HG02798 (cell line): ENCODE measurements around the gene TAC1.
"Not testable (repeated sequence)": the region's sequence is repeated elsewhere in the genome, so short reads cannot be mapped to it uniquely, and the experiment has no call there.

Experiments
- ATAC-seq: cut with Tn5 transposase; IDR thresholded peaks from one replicate; pipeline ENCODE4 v1.9.1; 2021; ENCODE audit warnings: mild to moderate bottlenecking; ENCODE audit not compliant: unreplicated experiment, poor library complexity

The TAC1 gene, protein sequence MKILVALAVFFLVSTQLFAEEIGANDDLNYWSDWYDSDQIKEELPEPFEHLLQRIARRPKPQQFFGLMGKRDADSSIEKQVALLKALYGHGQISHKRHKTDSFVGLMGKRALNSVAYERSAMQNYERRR

DNA sequence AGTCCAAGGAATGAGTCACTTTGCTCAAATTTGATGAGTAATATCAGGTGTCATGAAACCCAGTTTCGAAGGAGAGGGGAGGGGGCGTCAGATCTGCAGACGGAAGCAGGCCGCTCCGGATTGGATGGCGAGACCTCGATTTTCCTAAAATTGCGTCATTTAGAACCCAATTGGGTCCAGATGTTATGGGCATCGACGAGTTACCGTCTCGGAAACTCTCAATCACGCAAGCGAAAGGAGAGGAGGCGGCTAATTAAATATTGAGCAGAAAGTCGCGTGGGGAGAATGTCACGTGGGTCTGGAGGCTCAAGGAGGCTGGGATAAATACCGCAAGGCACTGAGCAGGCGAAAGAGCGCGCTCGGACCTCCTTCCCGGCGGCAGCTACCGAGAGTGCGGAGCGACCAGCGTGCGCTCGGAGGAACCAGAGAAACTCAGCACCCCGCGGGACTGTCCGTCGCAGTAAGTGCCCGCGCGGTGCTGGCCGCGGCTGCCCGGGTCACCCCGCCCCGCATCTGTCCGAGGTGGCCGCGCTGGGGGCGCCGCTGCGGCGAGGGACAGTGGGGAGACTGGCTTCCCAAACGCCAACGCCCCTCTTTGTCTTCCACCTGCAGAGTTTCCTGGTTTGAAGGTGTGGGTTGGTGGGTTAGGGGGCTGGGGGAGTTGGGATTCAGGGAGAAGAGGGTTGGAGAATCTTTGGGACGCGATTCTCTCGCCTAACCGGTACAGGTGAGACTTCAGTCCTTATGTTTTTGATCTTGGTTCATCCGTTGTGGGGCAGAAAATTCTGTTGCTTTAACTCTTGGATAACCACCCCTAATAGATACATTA lies at the start of gene TAC1:
TSS of gene TAC1 (plus strand) at position 351 of the 829 bp plus-strand sequence. CDS start 527 bp downstream, outside the sequence.
- no peak for ATAC-seq

DNA sequence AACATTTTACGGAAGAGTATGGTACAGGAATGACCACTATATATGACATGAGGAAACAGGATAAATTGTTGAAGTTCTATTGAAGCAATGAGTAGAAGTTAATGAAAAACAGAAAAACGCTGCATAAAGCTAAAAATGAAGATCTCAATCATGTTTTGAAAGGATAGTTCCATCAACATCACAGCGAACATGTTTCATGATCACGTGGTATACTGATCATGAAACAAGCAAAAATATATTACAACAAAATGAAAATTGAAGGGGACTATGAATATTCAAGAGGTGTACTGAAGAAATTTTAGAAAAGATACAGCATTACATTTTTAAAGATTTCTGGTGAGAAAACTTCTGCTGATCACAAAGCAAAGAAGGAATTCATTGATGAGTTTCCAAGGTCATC lies 45.9 kb upstream of the TAC1 start:
- ATAC-seq = no peak

DNA sequence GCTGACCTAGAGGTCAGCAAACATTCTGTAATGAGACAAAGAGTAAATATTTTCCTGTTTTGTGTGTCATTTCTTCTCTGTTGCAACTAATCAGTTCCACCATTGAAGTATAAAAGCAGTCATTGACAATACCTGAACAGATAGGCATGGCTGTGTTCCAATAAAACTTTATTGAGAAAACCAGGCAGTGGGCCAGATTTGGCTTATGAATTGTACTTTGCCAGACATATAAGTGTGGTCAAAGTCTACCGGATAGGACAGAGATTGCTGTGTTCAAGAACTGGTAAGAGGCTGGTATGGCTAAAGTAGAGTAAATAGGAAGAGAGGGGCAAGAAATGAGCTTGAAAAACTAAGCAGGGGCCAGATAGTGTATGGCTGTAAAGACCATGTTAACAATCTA lies 38.3 kb upstream of the TAC1 start:
- no peak for ATAC-seq

DNA sequence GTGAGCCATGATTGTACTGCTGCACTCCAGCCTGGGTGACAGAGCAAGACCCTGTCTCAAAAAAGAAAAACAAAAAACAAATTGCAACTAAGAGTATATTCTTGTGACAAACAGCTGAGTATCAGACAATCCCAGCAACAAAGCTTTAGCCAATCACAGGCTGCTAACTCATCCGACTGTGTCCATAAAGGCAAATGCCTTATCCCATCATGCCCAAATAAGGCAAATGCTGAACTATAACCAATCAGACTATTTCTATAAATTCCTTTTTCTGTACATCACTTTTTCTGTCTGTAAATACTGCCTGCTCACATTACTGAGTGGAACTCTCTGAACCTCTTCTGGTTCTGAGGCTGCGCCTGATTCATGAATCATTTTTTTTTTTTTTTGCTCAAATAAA lies 37.5 kb upstream of the TAC1 start:
- no peak for ATAC-seq

DNA sequence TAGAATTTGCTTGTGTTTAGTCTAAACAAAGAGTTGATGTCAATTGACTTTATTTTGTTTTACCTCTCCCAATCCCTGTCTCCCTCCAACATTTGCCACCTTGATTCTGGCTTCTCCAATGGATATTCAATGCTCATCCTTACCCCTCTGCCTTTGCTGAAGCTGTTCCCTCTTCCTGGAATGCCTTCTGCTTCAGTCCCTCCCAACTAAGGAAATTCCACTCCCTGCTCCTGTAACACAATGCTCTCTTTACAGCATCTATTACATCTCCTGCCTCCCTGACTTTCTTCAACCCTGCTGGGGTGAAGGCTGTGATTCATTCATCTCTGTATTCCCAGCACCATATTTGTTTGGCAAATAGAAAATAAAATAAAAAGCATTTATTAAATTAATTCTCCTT lies 34.5 kb upstream of the TAC1 start:
- ATAC-seq = no peak

DNA sequence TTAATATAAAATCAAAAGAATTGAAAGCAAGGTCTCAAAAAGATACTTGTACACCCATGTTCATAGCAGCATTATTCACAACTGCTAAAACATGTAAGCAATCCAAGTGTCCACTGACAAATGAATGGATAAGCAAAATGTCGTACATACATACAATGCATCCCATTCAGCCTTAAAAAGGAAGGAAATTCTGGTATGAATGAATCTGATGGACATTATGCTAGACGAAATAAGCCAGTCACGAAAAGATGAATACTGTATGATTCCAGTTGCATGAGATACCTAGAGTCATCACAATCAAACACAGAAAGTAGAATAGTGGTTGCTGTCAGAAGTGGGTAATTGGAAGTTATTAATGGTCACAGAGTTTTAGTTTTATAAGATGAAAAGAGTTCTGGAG lies 9.5 kb upstream of the TAC1 start:
- no peak for ATAC-seq

DNA sequence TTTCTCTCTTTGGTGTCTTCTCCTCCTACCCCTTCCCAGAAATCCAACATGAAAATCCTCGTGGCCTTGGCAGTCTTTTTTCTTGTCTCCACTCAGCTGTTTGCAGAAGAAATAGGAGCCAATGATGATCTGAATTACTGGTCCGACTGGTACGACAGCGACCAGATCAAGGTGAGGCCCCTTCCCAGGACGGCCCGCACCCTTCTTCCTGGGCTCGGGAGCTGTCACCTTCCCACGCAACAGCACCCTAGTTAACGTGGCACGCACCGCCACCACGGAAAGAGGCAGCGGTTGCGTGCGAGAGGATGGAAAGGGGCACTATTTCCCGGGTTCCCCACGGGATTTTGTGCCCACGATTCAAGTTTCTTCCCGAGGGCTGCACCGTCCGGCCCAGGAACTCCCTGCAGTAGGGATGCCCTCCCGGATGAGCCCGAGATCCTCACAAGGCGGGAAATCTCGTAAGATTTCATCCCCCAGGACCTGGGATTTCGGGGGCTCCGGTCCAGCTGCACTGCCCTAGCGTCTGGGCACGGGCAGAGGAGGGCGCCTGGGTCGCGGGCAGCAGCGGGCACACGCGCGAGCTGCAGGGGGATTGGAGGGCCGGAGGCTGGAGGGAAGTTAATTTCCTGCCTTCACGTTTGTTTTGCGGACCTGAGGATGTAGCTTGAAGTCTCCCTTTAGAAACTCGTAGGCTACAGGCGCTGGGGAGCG lies 834 bp downstream of the TAC1 start:
- ATAC-seq = no peak

DNA sequence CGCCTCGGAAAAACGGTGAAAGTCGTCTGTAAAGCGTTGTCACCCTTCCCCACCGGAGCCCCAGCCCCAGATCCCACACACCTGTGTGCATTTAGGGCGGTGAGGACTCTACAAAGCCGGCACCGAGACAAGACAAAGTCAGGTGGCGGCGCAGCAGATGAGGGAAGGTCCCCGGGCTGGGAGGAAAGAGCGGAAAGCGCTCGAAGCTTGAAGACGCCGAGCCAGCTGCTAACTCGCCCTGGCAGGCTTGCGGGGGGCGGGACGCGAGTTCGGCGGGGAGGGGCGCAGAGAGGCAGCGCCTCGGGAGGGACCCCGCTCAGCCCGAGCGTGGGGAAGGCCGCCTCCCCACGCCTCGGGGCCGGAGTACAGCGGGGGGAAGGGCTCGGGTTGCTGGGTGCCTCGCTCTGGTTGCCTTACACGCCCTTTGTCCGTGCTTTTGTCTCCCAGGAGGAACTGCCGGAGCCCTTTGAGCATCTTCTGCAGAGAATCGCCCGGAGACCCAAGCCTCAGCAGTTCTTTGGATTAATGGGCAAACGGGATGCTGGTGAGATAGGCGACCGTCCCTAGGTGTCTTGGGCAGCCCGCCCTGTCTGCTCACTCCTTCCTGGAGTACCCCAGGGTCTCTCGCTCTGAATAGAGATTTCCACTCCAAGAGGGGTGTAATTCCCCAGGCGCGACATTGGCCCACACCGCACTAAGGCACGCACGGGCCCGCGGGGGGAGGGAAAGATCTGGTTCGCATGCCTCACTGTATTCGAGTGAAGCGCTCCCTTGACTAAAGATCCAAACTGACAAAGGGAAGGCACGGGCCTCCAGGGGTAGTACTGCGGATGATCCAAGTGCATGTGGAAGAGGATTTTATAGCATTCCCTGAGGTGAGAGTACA lies 1.6 kb downstream of the TAC1 start:
- no peak for ATAC-seq

DNA sequence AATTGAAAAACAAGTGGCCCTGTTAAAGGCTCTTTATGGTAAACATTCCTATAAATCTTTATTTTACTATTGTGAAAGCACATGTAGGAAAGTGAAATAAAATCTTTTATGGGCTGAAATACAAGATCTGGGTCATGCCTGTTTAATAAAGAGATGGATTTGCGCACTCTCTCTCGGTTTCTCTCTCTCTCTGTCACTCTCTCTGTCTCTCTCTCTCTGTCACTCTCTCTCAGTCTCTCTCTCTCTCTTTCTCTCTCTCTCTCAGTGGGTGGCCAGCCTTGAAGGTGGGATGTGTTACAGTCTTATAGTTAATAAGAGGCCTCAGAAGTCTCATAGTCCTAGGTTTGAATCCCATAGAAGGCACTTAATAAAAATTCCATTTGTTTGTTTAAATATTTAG lies 2.4 kb downstream of the TAC1 start:
- ATAC-seq = no peak

DNA sequence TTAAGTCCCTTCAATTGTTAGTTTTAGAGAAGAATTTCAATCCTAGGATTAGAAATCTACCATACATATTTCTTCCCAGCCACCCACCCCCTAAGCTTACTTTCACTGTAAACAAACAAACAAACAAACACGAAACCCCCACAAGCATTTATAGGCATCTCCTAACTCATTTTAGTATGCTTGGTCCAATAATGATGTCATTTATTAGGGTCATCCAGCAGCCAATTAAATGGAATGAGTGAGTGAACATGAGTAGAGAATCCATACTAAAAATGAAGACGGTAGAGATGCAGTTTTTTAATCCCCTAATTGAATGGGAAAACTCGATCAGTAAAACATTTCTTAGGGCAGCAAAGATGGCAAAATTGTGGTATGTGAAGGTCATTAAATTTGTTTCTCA lies 3.2 kb downstream of the TAC1 start:
- no peak for ATAC-seq

DNA sequence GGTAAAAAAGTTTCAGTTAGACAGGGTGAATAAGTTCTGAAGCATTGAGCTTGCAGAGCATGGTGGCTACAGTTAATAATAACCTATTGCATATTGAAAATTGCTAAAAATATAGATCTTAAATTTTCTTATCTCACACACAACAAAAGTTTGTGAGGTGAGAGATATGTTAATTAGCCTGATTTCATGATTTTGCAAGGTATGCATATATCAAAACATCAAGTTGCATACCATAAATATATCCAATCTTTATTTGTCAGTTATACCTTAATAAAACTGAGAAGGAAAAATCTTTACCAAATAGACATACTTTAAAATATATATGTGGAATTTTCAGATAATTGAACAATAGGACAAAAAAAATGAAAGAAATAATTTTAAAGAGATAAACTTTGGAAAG lies 16.6 kb downstream of the TAC1 start:
- ATAC-seq = no peak

DNA sequence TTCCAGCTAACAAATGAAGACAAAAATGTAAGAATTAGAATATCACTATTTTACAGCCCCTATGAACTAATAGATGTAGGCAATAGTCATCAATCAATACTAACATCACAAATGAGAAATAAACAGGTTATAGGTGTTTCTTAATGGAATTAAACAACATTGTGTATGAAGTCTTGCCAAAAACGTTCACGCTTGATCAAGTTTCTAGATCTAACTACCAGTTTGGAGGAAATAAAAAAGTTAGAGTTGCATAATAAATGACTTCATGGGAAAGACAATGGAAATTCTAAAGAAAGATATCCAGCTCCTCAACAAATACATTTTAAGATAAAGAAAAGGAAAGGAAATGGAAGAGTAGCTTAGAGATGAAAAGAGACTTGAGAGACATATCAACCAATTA lies 19.7 kb downstream of the TAC1 start:
- no peak for ATAC-seq

DNA sequence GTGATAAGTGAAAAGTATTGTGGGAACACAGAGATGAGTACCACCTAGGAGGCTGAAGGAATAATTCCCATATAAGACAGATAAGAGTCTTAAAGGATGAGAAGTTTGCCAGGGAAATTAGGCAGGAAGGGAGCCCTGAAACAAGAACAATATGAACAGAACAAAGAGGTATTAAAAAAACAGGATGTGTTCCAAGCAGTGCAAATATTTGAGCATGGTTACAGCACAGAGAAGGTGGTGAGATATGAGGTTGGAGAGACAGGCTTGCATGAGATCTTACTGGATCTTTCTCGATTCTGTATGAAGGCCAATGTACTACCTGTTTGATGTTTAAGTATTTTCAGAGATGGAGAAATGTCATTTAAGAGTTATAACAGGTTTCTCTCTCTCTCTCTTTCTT lies 20.3 kb downstream of the TAC1 start:
- ATAC-seq = no peak

DNA sequence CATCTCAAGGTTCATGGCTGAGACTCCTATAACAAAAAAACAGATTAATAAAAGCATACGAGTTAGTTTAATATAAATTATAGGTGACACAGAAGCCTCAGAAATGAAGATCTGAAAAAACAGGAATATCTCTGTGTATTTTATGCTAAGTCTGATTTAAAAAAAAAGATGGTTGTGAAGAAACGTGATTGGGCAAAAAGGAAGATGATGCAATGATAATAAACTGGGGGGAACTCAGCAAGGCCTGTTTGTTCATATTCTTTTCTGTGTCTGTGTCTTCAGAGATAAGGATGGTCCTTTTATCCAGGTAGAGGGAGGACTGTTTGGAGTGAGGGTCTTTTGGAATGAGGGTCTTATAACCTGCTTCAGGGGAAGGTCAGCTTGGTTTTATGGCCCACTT lies 25.9 kb downstream of the TAC1 start:
- no peak for ATAC-seq

DNA sequence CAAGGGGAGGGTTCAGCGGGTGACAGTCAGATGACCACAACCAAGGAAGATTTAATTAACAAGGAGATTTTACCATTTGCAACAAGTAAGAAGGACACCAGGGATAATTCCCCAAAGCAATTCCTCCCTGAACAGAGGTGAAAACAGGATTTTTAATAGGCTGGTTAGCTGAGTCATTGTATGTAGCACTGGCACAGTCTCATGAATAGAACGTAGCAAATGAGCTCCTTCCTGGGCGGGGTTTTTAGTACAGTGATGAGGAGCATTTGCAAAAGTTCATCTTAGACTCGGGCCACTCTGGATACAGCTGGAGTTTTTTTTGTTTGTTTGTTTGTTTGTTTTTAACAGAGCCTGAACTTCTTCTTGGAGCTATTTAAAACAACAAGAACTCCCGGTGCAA lies 39.0 kb downstream of the TAC1 start:
- no peak for ATAC-seq

DNA sequence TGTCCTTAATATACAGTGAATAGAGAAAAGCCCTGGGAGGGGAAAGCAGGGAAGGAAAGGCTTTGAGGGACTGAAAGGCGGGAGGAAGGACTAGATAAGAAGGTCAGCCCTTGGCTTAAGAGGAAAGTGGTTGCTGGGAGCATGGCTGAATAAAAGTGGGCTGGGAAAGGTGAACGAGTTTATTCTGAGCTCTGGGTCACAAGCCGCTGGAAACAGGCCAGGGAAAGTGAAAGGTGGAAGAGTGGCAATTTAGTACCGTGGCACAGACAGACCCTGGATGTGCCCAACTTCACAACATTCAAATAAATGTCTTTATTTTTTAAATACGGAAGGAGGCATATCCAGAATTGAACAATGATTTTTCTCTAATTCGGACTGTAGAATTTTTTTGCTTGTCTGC lies 39.7 kb downstream of the TAC1 start:
- no peak for ATAC-seq

DNA sequence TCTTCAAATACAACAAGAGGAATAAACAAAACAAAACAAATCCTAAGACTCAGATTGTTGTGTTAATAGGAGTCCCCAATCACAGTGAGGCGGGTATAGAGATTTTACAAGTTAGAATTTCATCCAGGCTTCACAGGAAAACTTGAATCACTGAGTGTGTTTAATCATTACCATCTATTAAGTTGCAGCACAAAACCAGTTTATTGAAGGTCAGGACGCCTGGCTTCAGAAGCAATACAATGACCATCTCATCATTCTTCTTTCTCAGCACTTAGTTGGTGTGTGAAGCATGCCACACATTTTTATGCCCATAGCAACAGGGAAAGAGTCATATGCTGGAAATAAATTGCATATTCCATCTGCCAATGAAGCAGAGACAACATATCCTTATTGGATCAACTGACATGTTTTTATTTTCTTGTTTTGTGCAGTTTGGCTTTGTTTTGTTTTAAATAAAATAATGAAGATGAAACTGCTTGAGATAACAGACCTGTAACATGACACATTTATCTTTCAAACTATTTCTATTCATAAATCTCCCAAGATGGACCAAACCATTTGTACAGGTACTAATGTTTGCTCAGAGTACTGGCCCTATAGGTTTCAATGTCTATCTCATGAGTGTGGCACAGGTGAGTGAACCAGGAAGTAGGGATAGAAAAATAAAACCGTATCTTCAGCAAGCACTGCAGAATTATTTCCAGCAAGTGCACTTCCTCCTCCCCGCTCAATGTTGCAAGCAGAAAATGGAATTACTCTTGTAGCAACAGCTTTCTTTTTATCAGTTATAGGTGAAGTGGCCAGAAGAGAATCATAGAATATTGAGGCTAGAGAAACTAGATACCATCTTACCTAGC lies 40.4 kb downstream of the TAC1 start:
- ATAC-seq = no peak

DNA sequence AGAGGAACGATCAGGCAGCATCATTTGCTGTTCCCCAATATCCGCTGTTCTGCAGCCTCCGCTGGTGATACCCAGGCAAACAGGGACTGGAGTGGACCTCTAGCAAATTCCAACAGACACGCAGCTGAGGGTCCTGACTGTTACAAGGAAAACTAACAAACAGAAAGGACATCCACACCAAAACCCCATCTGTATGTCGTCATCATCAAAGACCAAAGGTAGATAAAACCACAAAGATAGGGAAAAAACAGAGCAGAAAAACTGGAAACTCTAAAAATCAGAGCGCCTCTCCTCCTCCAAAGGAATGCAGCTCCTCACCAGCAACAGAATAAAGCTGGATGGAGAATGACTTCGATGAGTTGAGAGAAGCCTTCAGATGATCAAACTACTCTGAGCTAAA lies 54.5 kb downstream of the TAC1 start:
- ATAC-seq = not testable (repeated sequence)
